ENCODE results near the gene GYS1. TPM values are rescaled to one million over a fixed set of nuclear protein-coding genes. Genes with fewer than 3 reads are reported as not detected.

Gene GYS1
- total and polyA plus RNA-seq, 8 donors: 13.0 to 63.6 (median 26.0) TPM

DNA sequence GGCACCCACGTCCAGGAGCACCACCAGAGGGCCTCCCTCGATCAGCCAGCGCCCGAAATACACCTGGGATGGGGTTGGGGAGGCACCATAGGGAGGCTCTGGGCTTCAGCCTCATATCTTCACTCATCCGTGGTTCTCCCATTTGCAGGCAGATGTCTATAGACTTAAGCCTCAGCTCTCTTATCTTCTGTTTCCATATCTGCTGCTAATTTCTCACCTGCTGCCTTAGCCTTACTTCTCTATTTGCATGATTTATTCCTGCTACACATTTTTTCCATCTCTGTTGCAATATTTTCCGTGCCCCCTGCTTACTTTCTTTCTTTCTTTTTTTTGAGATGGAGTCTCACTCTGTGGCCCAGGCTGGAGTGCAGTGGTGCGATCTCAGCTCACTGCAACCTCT is 5.8 kb downstream of the GYS1 start:
- no peaks in the 10 kb centered on the region for H3K9me3 ChIP-seq
- 76 to 87% (median 82%) methylated on average over 7 of the region's 7 CpGs for WGBS, 5 donors
- H3K4me3 ChIP-seq: no peak overlapping the region
- H3K4me1 ChIP-seq: peaks cover 20 to 28% (median 24%) of the 10 kb centered on the region in 4 donors
- peaks cover 44 to 88% (median 83%) of the 10 kb centered on the region in 4 donors for H3K36me3 ChIP-seq
- TF ChIP-seq POLR2A (IDR thresholded peaks at IDR 0.05): no peak
- no peak for TF ChIP-seq POLR2AphosphoS5 (IDR thresholded peaks at IDR 0.05)
- TF ChIP-seq CTCF (IDR thresholded peaks at IDR 0.05): no peak
- TF ChIP-seq EP300 (IDR thresholded peaks at IDR 0.05): no peak
- no peaks in the 10 kb centered on the region for H3K27me3 ChIP-seq
- no peak for DNase-seq
- intact Hi-C loops (cut with DNase I; ENCODE audit: low total_unique reads): no loop called here
- H3K27ac ChIP-seq: no peak overlapping the region

DNA sequence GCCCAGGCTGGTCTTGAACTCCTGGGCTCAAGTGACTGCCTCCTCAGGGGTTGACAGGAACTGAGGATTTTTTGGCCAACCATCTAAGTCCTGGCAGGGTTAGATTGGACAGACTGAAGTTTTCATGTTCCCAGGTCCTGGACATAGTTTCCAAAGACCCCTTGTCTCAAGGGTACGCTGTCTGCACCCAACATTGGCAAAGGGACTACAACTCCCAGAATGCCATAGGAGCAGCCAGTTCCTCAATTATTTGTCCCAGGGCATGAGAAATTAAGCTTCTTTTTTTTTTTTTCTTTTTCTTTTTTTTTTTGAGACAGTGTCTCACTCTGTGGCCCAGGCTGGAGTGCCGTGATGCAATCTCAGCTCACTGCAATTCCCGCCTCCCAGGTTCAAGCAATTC is 6.9 kb downstream of the GYS1 start:
- Histone ChIP-seq H3K4me1 (peaks cover 9 to 17% (median 13%) of the 10 kb centered on the region in 4 donors), H3K27ac (no peak overlapping the region), H3K4me3 (no peak overlapping the region), H3K27me3 (no peaks in the 10 kb centered on the region), H3K9me3 (no peaks in the 10 kb centered on the region), H3K36me3 (peaks cover 55 to 96% (median 94%) of the 10 kb centered on the region in 4 donors)
- 91 to 100% (median 95%) methylated on average over 1 to 3 of the region's 3 CpGs for WGBS, 5 donors
- intact Hi-C loops (cut with DNase I; ENCODE audit: low total_unique reads): no loop called here
- no peak for DNase-seq
- TF ChIP-seq POLR2AphosphoS5 (IDR thresholded peaks at IDR 0.05) (no peak), POLR2A (IDR thresholded peaks at IDR 0.05) (no peak), CTCF (IDR thresholded peaks at IDR 0.05) (no peak), EP300 (IDR thresholded peaks at IDR 0.05) (no peak)

DNA sequence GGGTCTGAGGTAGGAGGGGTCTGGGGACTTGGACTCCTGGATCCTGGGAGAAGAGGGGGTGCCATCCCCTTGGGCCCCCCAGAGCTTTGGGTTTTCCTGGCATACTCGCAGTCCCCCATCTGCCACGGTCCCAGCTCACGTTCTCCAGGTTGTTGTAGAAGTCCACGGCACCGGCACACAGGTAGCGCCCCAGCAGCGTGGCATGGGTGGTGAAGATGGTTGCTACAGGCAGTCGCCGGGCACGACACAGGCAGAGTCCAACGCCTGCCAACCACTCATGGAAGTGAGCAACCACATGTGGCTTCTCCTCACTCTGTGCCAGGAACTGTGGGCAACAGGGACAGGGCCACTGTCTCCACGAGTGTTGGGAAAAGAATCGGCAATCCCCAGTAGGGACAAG is 7.4 kb downstream of the GYS1 start:
- Histone ChIP-seq H3K9me3 (no peaks in the 10 kb centered on the region), H3K36me3 (peaks cover 57 to 100% (median 94%) of the 10 kb centered on the region in 4 donors), H3K4me1 (peaks cover 4 to 12% (median 8%) of the 10 kb centered on the region in 4 donors), H3K4me3 (no peak overlapping the region), H3K27me3 (no peaks in the 10 kb centered on the region), H3K27ac (no peak overlapping the region)
- intact Hi-C loops (cut with DNase I; ENCODE audit: low total_unique reads): no loop called here
- 94 to 98% (median 97%) methylated on average over 10 to 13 of the region's 13 CpGs for WGBS, 5 donors
- no peak for DNase-seq
- no peak for TF ChIP-seq POLR2AphosphoS5 (IDR thresholded peaks at IDR 0.05)
- no peak for TF ChIP-seq POLR2A (IDR thresholded peaks at IDR 0.05)
- no peak for TF ChIP-seq CTCF (IDR thresholded peaks at IDR 0.05)
- no peak for TF ChIP-seq EP300 (IDR thresholded peaks at IDR 0.05)

GRCh38 chr19:48982280-48982679 is 10.8 kb downstream of the GYS1 start:
- no peak overlapping the region for H3K4me3 ChIP-seq
- H3K4me1 ChIP-seq: peaks cover 0 to 14% (median 6%) of the 10 kb centered on the region in 4 donors
- no peaks in the 10 kb centered on the region for H3K27me3 ChIP-seq
- no peak overlapping the region for H3K27ac ChIP-seq
- DNase-seq: no peak
- TF ChIP-seq CTCF (IDR thresholded peaks at IDR 0.05) (no peak), POLR2AphosphoS5 (IDR thresholded peaks at IDR 0.05) (no peak), EP300 (IDR thresholded peaks at IDR 0.05) (no peak), POLR2A (IDR thresholded peaks at IDR 0.05) (no peak)
- WGBS, 5 donors: 91 to 98% (median 98%) methylated on average over 9 of the region's 9 CpGs
- H3K36me3 ChIP-seq: peaks cover 44 to 83% (median 83%) of the 10 kb centered on the region in 4 donors
- intact Hi-C loops (cut with DNase I; ENCODE audit: low total_unique reads): no loop called here
- no peaks in the 10 kb centered on the region for H3K9me3 ChIP-seq

Data from stomach (tissue), 9 donors.